ENCODE measurements around the gene JMJD1C.

GRCh38 chr10:63304146-63304545 is 161.6 kb downstream of the JMJD1C start:
- TF ChIP-seq CTCF (conservative IDR thresholded peaks at IDR 0.05; ENCODE audit: low read depth, low read length), result no peak
- no peak for TF ChIP-seq EZH2 (IDR thresholded peaks at IDR 0.05; ENCODE audit: low read length, unreplicated experiment)
- TF ChIP-seq EZH2phosphoT487 (IDR thresholded peaks at IDR 0.05; ENCODE audit: borderline replicate concordance, low read length), result no peak

Measured in PC-3 (cell line).